ENCODE results near the gene CSNK2B. TPM values are rescaled to one million over a fixed set of nuclear protein-coding genes. Genes with fewer than 3 reads are reported as not detected.

Gene CSNK2B
- polyA plus RNA-seq, 2 of the 4 experiments (the other 2 are of a cell fraction): 41.8 to 141 TPM

- CTCF ChIA-PET: no interaction called here
- no peak for ATAC-seq
- peak overlapping the region; percentile 99 for H3K4me2 ChIP-seq
- TF ChIP-seq, protein P1, sequence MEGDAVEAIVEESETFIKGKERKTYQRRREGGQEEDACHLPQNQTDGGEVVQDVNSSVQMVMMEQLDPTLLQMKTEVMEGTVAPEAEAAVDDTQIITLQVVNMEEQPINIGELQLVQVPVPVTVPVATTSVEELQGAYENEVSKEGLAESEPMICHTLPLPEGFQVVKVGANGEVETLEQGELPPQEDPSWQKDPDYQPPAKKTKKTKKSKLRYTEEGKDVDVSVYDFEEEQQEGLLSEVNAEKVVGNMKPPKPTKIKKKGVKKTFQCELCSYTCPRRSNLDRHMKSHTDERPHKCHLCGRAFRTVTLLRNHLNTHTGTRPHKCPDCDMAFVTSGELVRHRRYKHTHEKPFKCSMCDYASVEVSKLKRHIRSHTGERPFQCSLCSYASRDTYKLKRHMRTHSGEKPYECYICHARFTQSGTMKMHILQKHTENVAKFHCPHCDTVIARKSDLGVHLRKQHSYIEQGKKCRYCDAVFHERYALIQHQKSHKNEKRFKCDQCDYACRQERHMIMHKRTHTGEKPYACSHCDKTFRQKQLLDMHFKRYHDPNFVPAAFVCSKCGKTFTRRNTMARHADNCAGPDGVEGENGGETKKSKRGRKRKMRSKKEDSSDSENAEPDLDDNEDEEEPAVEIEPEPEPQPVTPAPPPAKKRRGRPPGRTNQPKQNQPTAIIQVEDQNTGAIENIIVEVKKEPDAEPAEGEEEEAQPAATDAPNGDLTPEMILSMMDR (IDR thresholded peaks at IDR 0.05): no peak
- TF ChIP-seq POLR2A (IDR thresholded peaks at IDR 0.05; ENCODE audit: low read length) (no peak), KDM5A (IDR thresholded peaks at IDR 0.05) (no peak), FOSL2 (IDR thresholded peaks at IDR 0.05) (no peak), FOSL2 (CRISPR knock-in tag; IDR thresholded peaks at IDR 0.05) (no peak), ZFP36 (IDR thresholded peaks at IDR 0.05; ENCODE audit: borderline replicate concordance, partially characterized antibody) (no peak), HOXB5 (CRISPR knock-in tag; IDR thresholded peaks at IDR 0.05) (no peak), HOXB13 (CRISPR knock-in tag; IDR thresholded peaks at IDR 0.05; ENCODE audit: low read depth) (no peak), REST (IDR thresholded peaks at IDR 0.05) (no peak), JUN (IDR thresholded peaks at IDR 0.05) (no peak), RAD21 (conservative IDR thresholded peaks at IDR 0.05 in 1 of 2, IDR thresholded peaks at IDR 0.05 in 1 of 2) (no peak), ATOH8 (CRISPR knock-in tag; IDR thresholded peaks at IDR 0.05; ENCODE audit: low read depth) (no peak), CBX2 (IDR thresholded peaks at IDR 0.05; ENCODE audit: borderline replicate concordance, low read depth) (no peak), EHMT2 (IDR thresholded peaks at IDR 0.05; ENCODE audit: low read depth) (no peak), GATA3 (IDR thresholded peaks at IDR 0.05; ENCODE audit: borderline replicate concordance) (no peak), PBX3 (IDR thresholded peaks at IDR 0.05) (no peak), FOXS1 (CRISPR knock-in tag; IDR thresholded peaks at IDR 0.05) (no peak)
- TF ChIP-seq, protein P2, sequence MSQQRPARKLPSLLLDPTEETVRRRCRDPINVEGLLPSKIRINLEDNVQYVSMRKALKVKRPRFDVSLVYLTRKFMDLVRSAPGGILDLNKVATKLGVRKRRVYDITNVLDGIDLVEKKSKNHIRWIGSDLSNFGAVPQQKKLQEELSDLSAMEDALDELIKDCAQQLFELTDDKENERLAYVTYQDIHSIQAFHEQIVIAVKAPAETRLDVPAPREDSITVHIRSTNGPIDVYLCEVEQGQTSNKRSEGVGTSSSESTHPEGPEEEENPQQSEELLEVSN (IDR thresholded peaks at IDR 0.05; ENCODE audit: borderline replicate concordance, low read depth): no peak
- H3K27ac ChIP-seq: peak overlapping the region in 1 of 2 experiments; percentile 99; a peak in 2 of 6 replicates
- no peaks in the 10 kb centered on the region for H3K9me3 ChIP-seq
- no peak for DNase-seq (ENCODE audit: low read depth in 1 of 2, low spot score in 1 of 2)
- FAIRE-seq: no peak
- 77% methylated on average over 4 of the region's 13 CpGs for WGBS (ENCODE audit: missing lambda C conversion rate)
- POLR2A ChIA-PET: interaction anchor here (0.6 to 0.7 kb wide), 2 partner anchors 44 to 120 kb away, joined by 3 to 6 read pairs; partner anchors contain the start of gene ABHD16A
- peak overlapping the region; percentile 91; the same call in 2 of the 3 replicates for H3K4me3 ChIP-seq
- H3K4me1 ChIP-seq: peaks cover 28% of the 10 kb centered on the region
Measured at GRCh38 chr6:31658983-31659648, 6.8 kb upstream of the CSNK2B start.
